Neural cell (in vitro differentiated cells): Measurements from ENCODE around the gene RP9. TPM values are rescaled to one million over a fixed set of nuclear protein-coding genes. Genes with fewer than 3 reads are reported as not detected.

Experiments
- H2AFZ ChIP-seq: fragments of 200-600, 300-800 bp; sonication (generic), shearing (Covaris generic); 2 replicates; pipeline ENCODE4 v1.6.0; 2014; ENCODE audit warnings: low read depth, mild to moderate bottlenecking, antibody characterized with exemption, low read length, moderate library complexity
- H3F3A ChIP-seq: fragments of 200-600 bp; shearing (Covaris generic); 2 replicates; pipeline ENCODE4 v1.6.1; 2016; ENCODE audit warnings: mild to moderate bottlenecking, moderate library complexity, mixed read lengths, antibody characterized with exemption, low read length; ENCODE audit not compliant: insufficient read depth, poor library complexity, severe bottlenecking
- H3K27ac ChIP-seq: fragments of 200-600, 300-800 bp; sonication (generic), shearing (Covaris generic); 2 replicates; pipeline ENCODE4 v1.5.1; 2014; ENCODE audit warnings: mild to moderate bottlenecking, low read length, moderate library complexity
- H3K27me3 ChIP-seq: fragments of 300-800, 200-600 bp; sonication (generic), shearing (Covaris generic); 2 replicates; pipeline ENCODE4 v1.6.0; 2014; ENCODE audit warnings: mild to moderate bottlenecking, low read depth, low read length, moderate library complexity; ENCODE audit not compliant: insufficient read depth
- H3K36me3 ChIP-seq: fragments of 300-800, 200-600 bp; sonication (generic), shearing (Covaris generic); 2 replicates; pipeline ENCODE4 v1.5.1; 2014; ENCODE audit warnings: mild to moderate bottlenecking, antibody characterized with exemption, low read length, moderate library complexity; ENCODE audit not compliant: insufficient read depth
- H3K4me2 ChIP-seq: fragments of 300-800, 200-600 bp; sonication (generic), shearing (Covaris generic); 2 replicates; pipeline ENCODE4 v1.6.0; 2014; ENCODE audit warnings: mild to moderate bottlenecking, low read length
- H3K4me3 ChIP-seq: fragments of 300-800, 200-600 bp; sonication (generic), shearing (Covaris generic); 2 replicates; pipeline ENCODE4 v1.5.1; 2014; ENCODE audit warnings: mild to moderate bottlenecking, low read length, moderate library complexity
- H3K79me2 ChIP-seq: fragments of 200-600 bp; shearing (Covaris generic); replicated peaks from 2 replicates; pipeline ENCODE4 v1.6.0; 2014; ENCODE audit warnings: mild to moderate bottlenecking, low read length, moderate library complexity; ENCODE audit not compliant: insufficient read depth
- H3K9ac ChIP-seq: fragments of 300-800, 200-600 bp; sonication (generic), shearing (Covaris generic); 2 replicates; pipeline ENCODE4 v1.6.1; 2016; ENCODE audit warnings: mild to moderate bottlenecking, low read length, mixed read lengths
- H3K9me2 ChIP-seq: fragments of 200-600 bp; shearing (Covaris generic); 2 replicates; pipeline ENCODE4 v1.6.1; 2016; ENCODE audit warnings: mild to moderate bottlenecking, low read length, mixed read lengths; ENCODE audit not compliant: insufficient read depth
- H3K9me3 ChIP-seq: fragments of 200-600, 300-800 bp; sonication (generic), shearing (Covaris generic); 2 replicates; pipeline ENCODE4 v1.6.1; 2016; ENCODE audit warnings: mild to moderate bottlenecking, mixed run types, low read length, moderate library complexity, mixed read lengths
- H4K20me1 ChIP-seq: fragments of 200-600 bp; shearing (Covaris generic); 2 replicates; pipeline ENCODE4 v1.6.1; 2016; ENCODE audit warnings: mild to moderate bottlenecking, mixed run types; ENCODE audit not compliant: insufficient read depth
- CTCF ChIP-seq: fragments of 450-650 bp; IDR thresholded peaks from 2 replicates; pipeline ENCODE4 v1.5.1; 2014; ENCODE audit warnings: antibody characterized with exemption, mild to moderate bottlenecking, moderate library complexity; ENCODE audit not compliant: poor library complexity, severe bottlenecking
- EP300 ChIP-seq: fragments of 450-650 bp; conservative IDR thresholded peaks from 2 replicates; pipeline ENCODE4 v1.6.1; 2014; ENCODE audit warnings: antibody characterized with exemption, mild to moderate bottlenecking, moderate library complexity; ENCODE audit not compliant: poor library complexity, severe bottlenecking
- EZH2 ChIP-seq: fragments of 200-600, 300-800 bp; shearing (Covaris generic), sonication (generic); IDR thresholded peaks from 2 replicates; pipeline ENCODE4 v1.6.1; 2014; ENCODE audit warnings: antibody characterized with exemption, low read length, borderline replicate concordance, mild to moderate bottlenecking; ENCODE audit not compliant: insufficient read depth, poor library complexity, severe bottlenecking
- MXI1 ChIP-seq: fragments of 450-650 bp; conservative IDR thresholded peaks from 2 replicates; pipeline ENCODE4 v1.6.1; 2014; ENCODE audit warnings: antibody characterized with exemption, mild to moderate bottlenecking; ENCODE audit not compliant: poor library complexity, severe bottlenecking
- POLR2AphosphoS5 ChIP-seq: IDR thresholded peaks from 2 replicates; pipeline ENCODE4 v1.6.1; 2012
- RAD21 ChIP-seq: fragments of 450-650 bp; conservative IDR thresholded peaks from 2 replicates; pipeline ENCODE4 v1.6.1; 2014; ENCODE audit warnings: antibody characterized with exemption, mild to moderate bottlenecking, moderate library complexity
- REST ChIP-seq: IDR thresholded peaks from 2 replicates; pipeline ENCODE4 v1.6.1; 2012; ENCODE audit warnings: borderline replicate concordance
- SMC3 ChIP-seq: fragments of 450-650 bp; conservative IDR thresholded peaks from 2 replicates; pipeline ENCODE4 v1.6.1; 2014; ENCODE audit warnings: antibody characterized with exemption, mild to moderate bottlenecking, moderate library complexity; ENCODE audit not compliant: poor library complexity
- TAF1 ChIP-seq: IDR thresholded peaks from 2 replicates; pipeline ENCODE4 v1.6.1; 2012; ENCODE audit warnings: low read depth
- polyA plus RNA-seq: library from polyadenylated mRNA; depleted of rRNA; stranded (reverse); fragments of >200 nt; gene quantifications from 2 replicates; pipeline ENCODE4 v1.2.3, GENCODE V29; 2014

The RP9 gene
- polyA plus RNA-seq, 1 donor from 2014 or later = 36.9 TPM

GRCh38 chr7:33087858-33088257, 21.3 kb downstream of the RP9 start:
- Histone ChIP-seq H3K79me2 (no peaks in the 10 kb centered on the region), H2AFZ (no peak overlapping the region), H3K4me2 (no peak overlapping the region), H3K9me2 (no peaks in the 10 kb centered on the region), H3K9me3 (no peaks in the 10 kb centered on the region), H3K4me3 (no peak overlapping the region), H3K9ac (no peak overlapping the region), H3K36me3 (no peaks in the 10 kb centered on the region), H3K27ac (no peak overlapping the region), H3K27me3 (no peaks in the 10 kb centered on the region), H3F3A (no peaks in the 10 kb centered on the region), H4K20me1 (no peaks in the 10 kb centered on the region)
- TF ChIP-seq CTCF = no peak
- TF ChIP-seq REST = no peak
- no peak for TF ChIP-seq SMC3
- TF ChIP-seq TAF1 = no peak
- no peak for TF ChIP-seq EZH2
- TF ChIP-seq POLR2AphosphoS5 = no peak
- TF ChIP-seq MXI1 = no peak
- no peak for TF ChIP-seq RAD21
- TF ChIP-seq EP300 = no peak

GRCh38 chr7:33087356-33087755, 21.8 kb downstream of the RP9 start:
- H3K4me2 ChIP-seq = no peak overlapping the region
- H3K9me2 ChIP-seq = no peaks in the 10 kb centered on the region
- no peak overlapping the region for H3K4me3 ChIP-seq
- H3K9me3 ChIP-seq = no peaks in the 10 kb centered on the region
- no peak overlapping the region for H2AFZ ChIP-seq
- H3K27me3 ChIP-seq = no peaks in the 10 kb centered on the region
- H3F3A ChIP-seq = no peaks in the 10 kb centered on the region
- H3K79me2 ChIP-seq = no peaks in the 10 kb centered on the region
- H4K20me1 ChIP-seq = no peaks in the 10 kb centered on the region
- H3K9ac ChIP-seq = no peak overlapping the region
- no peak overlapping the region for H3K27ac ChIP-seq
- TF ChIP-seq SMC3 (no peak), EP300 (no peak), TAF1 (no peak), CTCF (no peak), REST (no peak), POLR2AphosphoS5 (no peak), MXI1 (no peak), EZH2 (no peak), RAD21 (no peak)
- no peaks in the 10 kb centered on the region for H3K36me3 ChIP-seq
